AG04450 (cell line): ENCODE data around the gene LRTM2. TPM values are rescaled to one million over a fixed set of nuclear protein-coding genes. Genes with fewer than 3 reads are reported as not detected.
A peak's percentile ranks its signal among the peaks of the same experiment; 100 is the strongest.

Experiments used
- CTCF ChIA-PET: fragments of 300-600, 350-600 bp; formaldehyde crosslinking; extraction: SDS; loops from one replicate; lab custom pipeline; 2022; ENCODE audit warnings: antibody characterized with exemption, inconsistent platforms; lab: Charles Lee
- POLR2A ChIA-PET: fragments of 350-600 bp; formaldehyde crosslinking; extraction: SDS; loops from one replicate; lab custom pipeline; 2021; ENCODE audit warnings: antibody characterized with exemption, inconsistent platforms; lab: Yijun Ruan, JAX
- DNase-seq: peaks from one replicate; pipeline ENCODE4 v3.0.0-alpha.2; 2011; ENCODE audit warnings: low read depth, low spot score
- H3K27ac ChIP-seq: one replicate; pipeline ENCODE4 v1.5.1; 2012; ENCODE audit warnings: low read depth, low read length, control low read depth
- H3K27me3 ChIP-seq: one replicate; pipeline ENCODE4 v1.6.0; 2012; ENCODE audit warnings: low read length; ENCODE audit not compliant: control insufficient read depth, insufficient read depth
- H3K4me3 ChIP-seq: 2 replicates; pipeline ENCODE4 v1.5.1; 2011; ENCODE audit warnings: mild to moderate bottlenecking, low read depth, low read length, control low read depth
- H3K9me3 ChIP-seq: 2 replicates; pipeline ENCODE4 v1.5.1; 2012; ENCODE audit warnings: low read length; ENCODE audit not compliant: control insufficient read depth, insufficient read depth
- CTCF ChIP-seq: IDR thresholded peaks from 2 replicates; pipeline ENCODE4 v1.5.1; 2011; ENCODE audit warnings: low read depth, low read length, control low read depth, inconsistent platforms
- polyA plus RNA-seq: library from polyadenylated mRNA; depleted of rRNA; stranded (reverse); fragments of >200 nt; gene quantifications from 2 replicates; pipeline ENCODE4 v1.2.3, GENCODE V29; 2011

The LRTM2 gene
- polyA plus RNA-seq, 1 experiment: not detected

- Histone ChIP-seq H3K9me3 (no peaks in the 10 kb centered on the region), H3K27me3 (no peaks in the 10 kb centered on the region), H3K27ac (no peak overlapping the region), H3K4me3 (no peak overlapping the region)
- no peak for TF ChIP-seq CTCF
- DNase-seq: no peak
- CTCF ChIA-PET: interaction anchor here (0.6 to 8.9 kb wide), 27 partner anchors 8 to 672 kb away, joined by 3 to 440 read pairs (median 6); no protein-coding TSS in a partner anchor
- POLR2A ChIA-PET: interaction anchor here (1.2 to 1.9 kb wide), 4 partner anchors 100 to 136 kb away, joined by 3 to 6 read pairs (median 4); partner anchors contain the start of gene ADIPOR2
Observed at GRCh38 chr12:1790444-1790843, 29.9 kb upstream of the LRTM2 start.

GRCh38 chr12:1791104-1791841 lies 29.1 kb upstream of the LRTM2 start:
- peak; percentile 86 for TF ChIP-seq CTCF
- CTCF ChIA-PET: interaction anchor here (0.6 to 8.9 kb wide), 31 partner anchors 9 to 673 kb away, joined by 3 to 440 read pairs (median 5); partner anchors contain the start of gene ADIPOR2
- H3K27me3 ChIP-seq: no peaks in the 10 kb centered on the region
- no peaks in the 10 kb centered on the region for H3K9me3 ChIP-seq
- H3K4me3 ChIP-seq: no peak overlapping the region
- H3K27ac ChIP-seq: no peak overlapping the region
- no peak for DNase-seq
- POLR2A ChIA-PET: interaction anchor here (1.3 to 1.9 kb wide), 4 partner anchors 100 to 138 kb away, joined by 3 to 6 read pairs (median 6); partner anchors contain the start of gene ADIPOR2

- CTCF ChIA-PET: interaction anchor here (0.8 to 8.9 kb wide), 5 partner anchors 10 to 674 kb away, joined by 3 to 440 read pairs (median 82); no protein-coding TSS in a partner anchor
Observed at GRCh38 chr12:1792406-1792805, 28.0 kb upstream of the LRTM2 start.

GRCh38 chr12:1793426-1794210 lies 26.7 kb upstream of the LRTM2 start:
- TF ChIP-seq CTCF: no peak
- no peak for DNase-seq
- Histone ChIP-seq H3K9me3 (no peaks in the 10 kb centered on the region; the same call in 1 of the 2 replicates), H3K4me3 (no peak overlapping the region), H3K27me3 (no peaks in the 10 kb centered on the region), H3K27ac (no peak overlapping the region)
- ChIA-PET POLR2A (no interaction called here), CTCF (interaction anchor here (2.7 to 8.9 kb wide), 4 partner anchors 142 to 159 kb away, joined by 8 to 440 read pairs (median 116); no protein-coding TSS in a partner anchor)

More at GRCh38 chr12:1792406-1792805, 28.0 kb upstream of the LRTM2 start:
- H3K4me3 ChIP-seq: no peak overlapping the region
- H3K9me3 ChIP-seq: no peaks in the 10 kb centered on the region; the same call in 1 of the 2 replicates
- DNase-seq: no peak
- no peak overlapping the region for H3K27ac ChIP-seq
- no peaks in the 10 kb centered on the region for H3K27me3 ChIP-seq
- POLR2A ChIA-PET: interaction anchor here (1.0 kb wide), 1 partner anchor 138 kb away, joined by 3 read pairs; no protein-coding TSS in a partner anchor
- no peak for TF ChIP-seq CTCF
